Transverse colon (tissue), 4 donors: ENCODE results near the gene CRADD. TPM values are rescaled to one million over a fixed set of nuclear protein-coding genes. Genes with fewer than 3 reads are reported as not detected.

Experiments used
- DNase-seq: peaks from one replicate; pipeline ENCODE4 v3.0.0-alpha.2; 2019
- H3K27ac ChIP-seq, 4 donors: fragments of 200-600 bp; sonication (generic); 2 replicates each; pipeline ENCODE4 v1.5.1; 2016 to 2018; ENCODE audit warnings: inconsistent platforms in 4 of 4
- H3K27me3 ChIP-seq: fragments of 200-600 bp; sonication (generic); 2 replicates; pipeline ENCODE4 v1.5.1; 2017; ENCODE audit warnings: inconsistent platforms
- H3K36me3 ChIP-seq, 4 donors: fragments of 200-600 bp; sonication (generic); 2 replicates each; pipeline ENCODE4 v1.5.1; 2017 to 2019; ENCODE audit warnings: inconsistent platforms in 4 of 4
- H3K4me1 ChIP-seq, 4 donors: fragments of 200-600 bp; sonication (generic); 2 replicates each; pipeline ENCODE4 v1.5.1; 2017 to 2020; ENCODE audit warnings: inconsistent platforms in 4 of 4
- H3K4me3 ChIP-seq, 4 donors: fragments of 200-600 bp; sonication (generic); 1 replicate in 1 of 4; 2 replicates in 3 of 4; pipeline versions ENCODE4 v1.5.1 to v1.6.1; 2017 to 2019; ENCODE audit warnings: inconsistent platforms in 4 of 4
- H3K9me3 ChIP-seq, 2 donors: fragments of 200-600 bp; sonication (generic); 2 replicates each; pipeline ENCODE4 v1.5.1; 2017 to 2019; ENCODE audit warnings: inconsistent platforms in 2 of 2
- CTCF ChIP-seq, 5 experiments: fragments of 200-600 bp in 3 of 5; fragments of 450-650 bp in 2 of 5; sonication (generic) in 3 of 5; IDR thresholded peaks; 1 replicate in 2 of 5; 2 replicates in 3 of 5; pipeline ENCODE4 v1.5.1; 2016 to 2017; ENCODE audit warnings: antibody characterized with exemption in 5 of 5, inconsistent platforms in 3 of 5, mild to moderate bottlenecking in 2 of 5, moderate library complexity in 1 of 5
- EP300 ChIP-seq: sonication (generic); formaldehyde crosslinking; IDR thresholded peaks from one replicate; pipeline ENCODE4 v1.6.1; 2017; ENCODE audit warnings: antibody characterized with exemption, low read depth
- POLR2A ChIP-seq: fragments of 450-650 bp; IDR thresholded peaks from one replicate; pipeline ENCODE4 v1.6.1; 2016; ENCODE audit warnings: antibody characterized with exemption, mild to moderate bottlenecking, moderate library complexity
- POLR2AphosphoS5 ChIP-seq, 3 donors: sonication (generic); formaldehyde crosslinking; IDR thresholded peaks; one replicate each; pipeline ENCODE4 v1.6.1; 2016; ENCODE audit warnings: antibody characterized with exemption in 3 of 3
- WGBS, 2 donors: methylation state at CpG; one replicate each; pipeline ENCODE4 v1.1.5; 2018; ENCODE audit warnings: low coverage in 1 of 2; 5-methylcytosine and 5-hydroxymethylcytosine counted together
- in situ Hi-C, 4 donors: fragments of 200-750 bp; cut with MboI; loops; one replicate each; pipeline versions ENCODE4 v1.15.0 to v1.15.1; 2017; ENCODE audit warnings: low sequenced_read_pairs in 3 of 4, low pct_ligation_motif_present in 1 of 4, low pct_unique_long_range_greater_than_20kb in 1 of 4
- intact Hi-C: fragments of 100-400 bp; cut with DNase I; formaldehyde crosslinking; loops from one replicate; pipeline ENCODE4 v1.15.1; 2023; ENCODE audit warnings: low total_unique reads
- total RNA-seq, 4 donors: library from RNA; depleted of rRNA; stranded (reverse); fragments of >200 nt; gene quantifications; one replicate each; pipeline ENCODE4 v1.1.0, GENCODE V29; 2016

Gene CRADD
- total RNA-seq, 4 donors from 2014 or later = 45.6 to 59.3 (median 56.3) TPM

DNA sequence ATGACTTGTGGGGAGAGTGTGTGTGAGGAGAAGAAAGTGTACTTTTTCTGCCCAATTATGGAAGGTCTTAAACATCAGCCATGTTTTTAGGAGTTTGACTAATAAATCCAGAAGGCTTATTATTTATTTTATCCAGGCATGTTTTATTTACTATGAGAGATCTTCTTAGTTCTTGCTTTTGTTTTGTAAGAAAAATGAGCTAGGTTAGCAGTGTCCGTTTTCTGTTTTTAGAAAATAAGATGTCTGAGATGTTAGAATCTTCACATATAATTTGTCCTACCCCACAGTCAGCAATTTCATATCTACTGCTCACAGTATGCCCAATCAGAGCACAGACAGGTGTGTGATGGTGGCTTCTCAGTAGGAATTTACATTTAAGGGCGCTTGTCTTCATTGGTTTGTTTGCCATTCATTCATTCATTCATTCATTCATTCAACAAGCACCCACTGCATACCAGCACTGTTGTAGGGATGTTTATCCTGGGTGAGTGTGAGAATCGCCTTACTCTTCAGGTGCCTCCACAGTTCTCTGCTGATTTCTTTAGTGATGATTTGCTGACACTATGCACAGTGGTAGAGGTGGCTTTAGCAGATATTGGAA, 83.2 kb downstream of the CRADD start:
- Histone ChIP-seq H3K4me3 (no peak overlapping the region), H3K9me3 (no peaks in the 10 kb centered on the region), H3K27me3 (no peaks in the 10 kb centered on the region), H3K36me3 (no peaks in the 10 kb centered on the region), H3K4me1 (peaks cover 9 to 32% (median 15%) of the 10 kb centered on the region in 4 donors), H3K27ac (no peak overlapping the region)
- 95 to 96% methylated on average over 3 of the region's 3 CpGs for WGBS, 2 donors
- intact Hi-C loops = loop anchor here (5.0 to 10.0 kb wide), 3 partner anchors 134 to 1638 kb away; no protein-coding TSS in a partner anchor
- DNase-seq = no peak
- TF ChIP-seq CTCF (IDR thresholded peaks at IDR 0.05) (no peak), POLR2AphosphoS5 (IDR thresholded peaks at IDR 0.05) (no peak), POLR2A (no peak), EP300 (no peak)
- in situ Hi-C loops = loop anchor here in 3 of 4 donors (25.0 kb wide), 1 partner anchor 327 kb away; no protein-coding TSS in a partner anchor

GRCh38 chr12:93762059-93762719, 85.0 kb downstream of the CRADD start:
- peaks cover 12 to 41% (median 17%) of the 10 kb centered on the region in 4 donors for H3K4me1 ChIP-seq

DNA sequence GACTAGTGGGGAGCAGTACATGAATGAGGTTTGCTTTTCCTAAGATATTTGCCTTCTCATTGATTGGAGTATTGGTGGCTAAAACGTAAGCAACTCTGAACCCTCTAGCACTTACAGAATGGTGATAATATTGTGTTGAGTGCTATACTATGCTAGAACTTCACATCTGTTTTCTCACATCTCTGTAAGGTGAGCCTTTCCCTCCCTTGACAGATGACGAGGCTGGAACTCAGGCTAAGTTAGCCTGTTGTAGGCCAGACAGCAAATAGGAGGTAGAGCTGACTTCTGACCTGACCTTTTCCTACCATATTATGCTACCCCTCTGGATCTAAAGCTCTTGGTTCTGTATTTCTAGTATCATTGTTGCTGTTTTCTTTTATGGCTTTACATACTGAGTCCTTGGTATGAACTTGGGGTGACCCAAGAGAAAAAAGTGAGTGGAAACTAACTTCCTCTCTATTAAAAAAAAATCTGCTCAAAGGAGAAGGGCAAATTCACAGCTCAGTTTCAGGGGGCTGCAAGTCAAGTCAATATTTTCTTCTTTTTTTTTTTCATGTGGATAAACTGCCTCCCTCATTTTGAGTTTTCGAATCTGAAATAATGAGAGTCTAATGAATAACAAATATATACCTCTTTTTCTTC, 85.9 kb downstream of the CRADD start:
- in situ Hi-C loops (loop anchor here in 3 of 4 donors (25.0 kb wide), 1 partner anchor 324 kb away; no protein-coding TSS in a partner anchor), intact Hi-C loops (loop anchor here (5.0 to 10.0 kb wide), 3 partner anchors 132 to 1641 kb away; no protein-coding TSS in a partner anchor)
- Histone ChIP-seq H3K4me3 (no peak overlapping the region), H3K4me1 (peaks cover 12 to 44% (median 19%) of the 10 kb centered on the region in 4 donors), H3K27me3 (no peaks in the 10 kb centered on the region), H3K9me3 (no peaks in the 10 kb centered on the region), H3K27ac (no peak overlapping the region), H3K36me3 (no peaks in the 10 kb centered on the region)
- 92% methylated on average over 2 to 3 of the region's 3 CpGs for WGBS, 2 donors
- no peak for DNase-seq
- TF ChIP-seq POLR2A = no peak
- no peak for TF ChIP-seq CTCF (IDR thresholded peaks at IDR 0.05)
- no peak for TF ChIP-seq EP300

More at GRCh38 chr12:93762059-93762719, 85.0 kb downstream of the CRADD start:
- in situ Hi-C loops (loop anchor here in 3 of 4 donors (25.0 kb wide), 1 partner anchor 325 kb away; no protein-coding TSS in a partner anchor), intact Hi-C loops (loop anchor here (5.0 to 10.0 kb wide), 3 partner anchors 133 to 1640 kb away; no protein-coding TSS in a partner anchor)
- DNase-seq = no peak
- Histone ChIP-seq H3K27me3 (no peaks in the 10 kb centered on the region), H3K27ac (peak overlapping the region in 1 of 4 donors; percentile 22), H3K9me3 (no peaks in the 10 kb centered on the region), H3K4me3 (no peak overlapping the region), H3K36me3 (no peaks in the 10 kb centered on the region)
- 63 to 88% methylated on average over 3 of the region's 3 CpGs for WGBS, 2 donors
- TF ChIP-seq POLR2A = no peak
- no peak for TF ChIP-seq EP300
- no peak for TF ChIP-seq POLR2AphosphoS5 (IDR thresholded peaks at IDR 0.05)
- no peak for TF ChIP-seq CTCF (IDR thresholded peaks at IDR 0.05)

DNA sequence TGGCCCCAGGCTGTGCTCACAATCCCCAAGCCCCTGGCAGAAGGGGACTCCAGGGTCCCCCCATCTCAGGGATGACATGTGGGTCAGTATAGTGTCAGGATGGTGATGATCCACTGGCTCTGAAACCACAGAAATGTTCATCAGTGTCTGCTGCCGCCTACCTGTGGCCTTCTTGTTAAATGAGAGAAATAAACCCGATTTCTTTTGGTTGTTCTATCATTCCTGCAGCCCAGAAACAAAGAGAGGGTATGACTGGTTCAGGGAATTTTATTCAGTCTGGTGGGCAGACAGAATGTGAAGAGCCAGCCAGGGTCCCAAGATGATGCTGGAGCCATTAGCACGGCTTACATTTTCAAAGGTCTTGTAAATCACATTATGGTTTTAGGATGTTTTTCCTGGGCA, 86.6 kb downstream of the CRADD start:
- H3K9me3 ChIP-seq = no peaks in the 10 kb centered on the region
- no peak for DNase-seq
- H3K36me3 ChIP-seq = no peaks in the 10 kb centered on the region
- in situ Hi-C loops = loop anchor here in 3 of 4 donors (25.0 kb wide), 1 partner anchor 324 kb away; no protein-coding TSS in a partner anchor
- intact Hi-C loops = loop anchor here (5.0 to 10.0 kb wide), 3 partner anchors 131 to 1641 kb away; no protein-coding TSS in a partner anchor
- no peaks in the 10 kb centered on the region for H3K27me3 ChIP-seq
- no peak overlapping the region for H3K27ac ChIP-seq
- TF ChIP-seq POLR2A (no peak), CTCF (IDR thresholded peaks at IDR 0.05) (no peak)
- H3K4me1 ChIP-seq = peaks cover 12 to 37% (median 17%) of the 10 kb centered on the region in 4 donors
- WGBS, 2 donors = 74 to 83% methylated on average over 3 of the region's 3 CpGs
- H3K4me3 ChIP-seq = no peak overlapping the region
